GM12801 (cell line): ENCODE measurements around the gene SS18.

Experiments
- TF ChIP-seq, protein P1 (sequence below): IDR thresholded peaks from one replicate; pipeline ENCODE4 v1.5.1; 2011; ENCODE audit warnings: control low read depth; ENCODE audit not compliant: insufficient read length; ENCODE audit errors: extremely low read depth

The SS18 gene

DNA sequence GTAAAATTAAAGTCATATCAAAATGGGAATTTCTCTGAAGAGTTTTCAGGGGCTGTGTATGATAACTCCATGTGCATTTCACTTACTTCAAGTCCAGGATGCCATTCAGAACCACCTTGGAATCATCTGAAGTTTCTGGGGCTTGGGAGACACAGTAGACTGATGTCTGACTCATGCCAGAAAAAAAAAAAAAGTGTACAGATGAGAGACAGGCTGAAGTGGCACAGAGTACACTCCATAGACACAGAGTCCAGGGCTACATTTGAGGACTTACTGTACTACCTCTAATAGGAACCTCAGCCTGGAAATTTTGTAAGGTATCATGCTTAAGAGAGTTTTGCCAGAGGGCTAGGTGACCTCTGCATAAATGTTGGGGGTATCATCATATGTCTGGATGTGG, 92.0 kb downstream of the SS18 start:
- TF ChIP-seq, protein P1, sequence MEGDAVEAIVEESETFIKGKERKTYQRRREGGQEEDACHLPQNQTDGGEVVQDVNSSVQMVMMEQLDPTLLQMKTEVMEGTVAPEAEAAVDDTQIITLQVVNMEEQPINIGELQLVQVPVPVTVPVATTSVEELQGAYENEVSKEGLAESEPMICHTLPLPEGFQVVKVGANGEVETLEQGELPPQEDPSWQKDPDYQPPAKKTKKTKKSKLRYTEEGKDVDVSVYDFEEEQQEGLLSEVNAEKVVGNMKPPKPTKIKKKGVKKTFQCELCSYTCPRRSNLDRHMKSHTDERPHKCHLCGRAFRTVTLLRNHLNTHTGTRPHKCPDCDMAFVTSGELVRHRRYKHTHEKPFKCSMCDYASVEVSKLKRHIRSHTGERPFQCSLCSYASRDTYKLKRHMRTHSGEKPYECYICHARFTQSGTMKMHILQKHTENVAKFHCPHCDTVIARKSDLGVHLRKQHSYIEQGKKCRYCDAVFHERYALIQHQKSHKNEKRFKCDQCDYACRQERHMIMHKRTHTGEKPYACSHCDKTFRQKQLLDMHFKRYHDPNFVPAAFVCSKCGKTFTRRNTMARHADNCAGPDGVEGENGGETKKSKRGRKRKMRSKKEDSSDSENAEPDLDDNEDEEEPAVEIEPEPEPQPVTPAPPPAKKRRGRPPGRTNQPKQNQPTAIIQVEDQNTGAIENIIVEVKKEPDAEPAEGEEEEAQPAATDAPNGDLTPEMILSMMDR = no peak

DNA sequence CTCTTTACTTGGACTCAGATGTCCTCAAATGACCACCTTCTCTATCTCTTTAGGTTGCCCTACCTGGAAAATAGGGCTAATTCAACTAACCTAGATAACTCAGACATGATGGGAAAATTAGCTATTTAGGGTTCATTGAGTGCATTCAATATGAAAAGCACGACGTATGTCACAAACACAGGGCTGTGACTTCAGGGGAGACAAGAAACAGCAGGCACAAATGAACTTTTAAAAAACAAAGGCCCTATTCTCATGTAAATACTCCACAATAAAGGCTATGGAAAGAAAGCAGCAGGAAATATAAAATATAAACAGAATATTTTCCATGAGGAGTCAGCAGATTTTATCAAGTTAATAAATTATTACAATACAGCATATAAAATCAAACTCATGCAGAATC, 97.8 kb downstream of the SS18 start:
- TF ChIP-seq, protein P1 = no peak

DNA sequence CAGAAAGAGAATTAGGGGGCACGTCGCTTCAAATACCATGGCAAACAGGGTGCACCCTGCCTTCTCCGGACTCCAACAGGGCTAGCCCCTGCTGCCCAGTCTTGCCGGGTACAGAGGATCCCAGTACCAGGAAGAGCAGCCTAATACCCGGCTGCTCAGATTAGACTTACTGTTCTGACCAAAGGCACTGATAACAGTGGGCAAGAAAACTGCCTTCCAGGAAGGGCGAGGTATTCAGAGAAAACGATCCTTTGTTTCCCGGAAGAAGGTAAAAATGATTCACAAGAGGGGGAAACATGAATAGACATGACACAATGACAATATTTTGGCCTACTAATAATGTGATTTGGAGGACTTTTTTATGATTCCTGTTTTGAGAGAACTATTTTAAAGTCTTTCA, 99.9 kb downstream of the SS18 start:
- TF ChIP-seq, protein P1 = no peak

DNA sequence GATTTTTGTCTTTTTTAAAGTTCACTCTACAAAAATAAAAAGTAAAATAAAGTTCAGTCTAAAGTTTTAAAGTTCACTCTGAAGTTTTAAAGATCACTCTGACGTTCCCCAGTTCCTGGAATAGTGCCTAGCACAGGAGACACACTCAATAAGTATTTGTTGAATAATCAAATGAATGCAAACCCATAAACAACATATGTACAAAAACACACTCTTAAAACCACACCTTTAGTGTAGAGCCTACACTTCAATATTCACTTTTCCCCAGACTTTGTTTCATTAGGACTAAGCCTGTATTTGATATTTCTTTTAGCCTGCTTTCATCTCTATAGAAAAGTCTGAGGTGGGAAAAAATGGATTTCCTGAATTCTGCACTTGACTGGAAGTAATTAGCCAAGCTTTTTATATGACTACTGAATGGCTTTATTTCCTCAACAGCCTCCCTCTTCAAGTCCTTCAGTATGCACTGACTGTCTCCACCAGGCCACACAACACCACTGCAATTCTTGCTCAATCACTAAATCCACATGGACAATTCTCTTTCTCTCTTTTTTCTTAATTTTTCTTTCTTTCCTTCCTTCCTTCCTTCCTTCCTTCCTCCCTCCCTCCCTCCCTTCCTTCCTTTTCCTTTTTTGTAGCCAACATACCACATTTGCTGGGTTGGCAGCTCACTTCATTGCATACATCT, 104.6 kb downstream of the SS18 start:
- TF ChIP-seq, protein P1 = no peak

DNA sequence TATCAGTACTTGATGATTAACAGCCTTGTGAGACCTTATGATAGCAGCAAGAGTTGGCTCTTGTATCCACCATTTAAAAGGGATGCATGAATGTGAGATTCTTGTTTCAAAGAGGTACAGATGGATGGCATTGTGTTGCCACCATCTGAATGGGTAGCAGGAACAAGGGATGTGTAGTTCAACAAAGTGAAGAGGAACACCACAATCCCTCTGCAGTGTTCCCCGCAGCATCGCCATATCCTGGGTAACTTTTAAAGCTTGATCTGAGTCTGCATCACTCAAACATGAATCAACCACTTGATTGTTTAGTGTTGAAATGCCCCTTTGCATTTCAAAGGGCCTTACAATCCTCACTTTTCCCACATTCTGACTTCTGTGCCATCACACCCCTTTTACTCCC, 106.7 kb downstream of the SS18 start:
- TF ChIP-seq, protein P1 = no peak

DNA sequence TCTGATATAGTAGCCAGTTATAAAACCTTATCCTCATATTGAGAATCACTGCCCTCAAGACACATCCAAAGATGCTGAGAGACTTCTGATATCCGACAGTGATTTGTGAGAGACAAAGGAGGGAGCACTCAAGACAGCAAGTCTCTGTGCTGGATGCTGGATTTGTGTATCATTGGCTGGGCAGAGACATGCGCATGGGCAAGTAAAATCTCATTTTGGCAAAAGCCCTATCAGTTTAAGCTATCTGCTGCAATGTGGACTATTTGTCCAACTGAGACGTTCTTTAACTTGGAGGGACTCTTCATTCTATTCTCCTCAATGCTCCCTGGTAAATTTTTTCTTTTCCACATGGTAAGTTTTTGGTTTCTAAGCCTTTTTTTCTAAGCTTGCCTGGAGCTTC, 107.5 kb downstream of the SS18 start:
- TF ChIP-seq, protein P1 = no peak

DNA sequence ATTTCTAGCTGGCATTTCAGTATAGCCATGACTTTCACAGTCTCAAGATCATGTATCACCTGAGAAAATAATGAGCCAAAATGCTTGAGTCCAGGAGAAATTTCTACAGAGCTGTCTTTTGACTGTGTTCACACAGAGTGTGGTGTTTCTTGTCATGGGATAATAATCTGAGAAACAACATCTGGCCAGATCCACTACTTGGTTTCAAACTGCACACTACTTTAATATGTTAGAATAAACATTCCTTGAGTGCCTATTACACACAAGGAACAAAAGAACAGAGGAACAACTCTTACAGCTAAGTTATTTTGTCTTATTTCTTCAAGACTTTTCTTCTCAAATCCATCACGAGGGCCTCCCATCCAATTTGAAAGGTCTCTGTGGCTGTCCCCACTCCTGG, 108.3 kb downstream of the SS18 start:
- TF ChIP-seq, protein P1 = no peak
